Heart right ventricle (tissue), 16 donors: Measurements from ENCODE around the gene MARF1. TPM values are rescaled to one million over a fixed set of nuclear protein-coding genes. Genes with fewer than 3 reads are reported as not detected.
A peak's percentile ranks its signal among the peaks of the same experiment; 100 is the strongest.

Experiments used
- ATAC-seq, 8 donors: fragments of 200-7000 bp; cut with Tn5 transposase; one replicate each; pipeline ENCODE4 v1.9.1; 2020; ENCODE audit warnings: mild to moderate bottlenecking in 8 of 8, moderate library complexity in 8 of 8, moderate number of reproducible peaks in 1 of 8
- DNase-seq, 2 donors: peaks; one replicate each; pipeline ENCODE4 v3.0.0-alpha.2; 2020
- H3K27ac ChIP-seq, 10 donors: fragments of 200-600 bp; sonication (generic) in 2 of 10; one replicate each; pipeline versions ENCODE4 v1.5.0 to v1.8.0; 2020 to 2022; ENCODE audit warnings: mild to moderate bottlenecking in 3 of 10
- H3K27me3 ChIP-seq, 7 donors: fragments of 200-600 bp; one replicate each; pipeline ENCODE4 v1.8.0; 2021 to 2022; ENCODE audit warnings: mild to moderate bottlenecking in 2 of 7
- H3K36me3 ChIP-seq, 9 donors: fragments of 200-600 bp; sonication (generic) in 1 of 9; one replicate each; pipeline versions ENCODE4 v1.5.0 to v1.8.0; 2020 to 2022; ENCODE audit warnings: mild to moderate bottlenecking in 2 of 9
- H3K4me1 ChIP-seq, 9 donors: fragments of 200-600 bp; sonication (generic) in 1 of 9; one replicate each; pipeline versions ENCODE4 v1.5.0 to v1.8.0; 2020 to 2022; ENCODE audit warnings: mild to moderate bottlenecking in 4 of 9
- H3K4me3 ChIP-seq, 10 donors: fragments of 200-600 bp; sonication (generic) in 2 of 10; one replicate each; pipeline versions ENCODE4 v1.5.0 to v1.8.0; 2020 to 2022; ENCODE audit warnings: mild to moderate bottlenecking in 7 of 10, moderate library complexity in 2 of 10
- H3K9me3 ChIP-seq, 11 donors: fragments of 200-600 bp in 10 of 11; sonication (generic) in 2 of 11; one replicate each; pipeline versions ENCODE4 v1.5.0 to v1.8.0; 2013 to 2022; ENCODE audit warnings: mild to moderate bottlenecking in 2 of 11, control low read depth in 1 of 11, moderate library complexity in 1 of 11
- CTCF ChIP-seq, 9 donors: fragments of 200-600 bp; sonication (generic) in 2 of 9; IDR thresholded peaks; one replicate each; pipeline versions ENCODE4 v1.5.0 to v1.8.0; 2021 to 2022; ENCODE audit warnings: antibody characterized with exemption in 9 of 9, mild to moderate bottlenecking in 5 of 9, moderate library complexity in 1 of 9
- WGBS, 2 donors: extraction: QIAGEN DNeasy Blood & Tissue Kit; methylation state at CpG; one replicate each; pipeline ENCODE4 v1.1.7; 2013; ENCODE audit warnings: inconsistent platforms in 1 of 2; 5-methylcytosine and 5-hydroxymethylcytosine counted together
- intact Hi-C, 10 donors: fragments of 100-400 bp; cut with DNase I; formaldehyde crosslinking; loops; one replicate each; pipeline versions ENCODE4 v1.11.1 to v1.14.2; 2022
- polyA plus RNA-seq, 2 donors: library from polyadenylated mRNA; stranded (reverse); fragments of 200-250 nt; gene quantifications; one replicate each; pipeline ENCODE4 v1.2.3, GENCODE V29; 2013
- total RNA-seq, 10 donors: library from RNA; stranded (reverse); fragmentation: NEBNext Ultra II Directional in 3 of 10; extraction: Animal tissue kit (Norgen Biotek cat#: 25700) in 3 of 10; gene quantifications; one replicate each; pipeline versions ENCODE4 v1.2.1 to v1.2.4, GENCODE V29; 2021 to 2023
- donor health status: Arrhythmogenic right ventricular cardiomyopathy.
- donor health status: ischemic (EF 13 %, LVEDD 7.1; RV severe dilation, severe dysfunction).
- donor health status: healthy with polysubstance abuse.
- donor health status: DM: no; HTN: yes; CAD: no.
- donor health status: DM: no; HTN: no; CAD: no.
- donor health status: ischemic (EF 25% LVEDD 6.9; RV normal size, moderate dysfunction).
- donor health status: ischemic (EF 25% LVEDD 5.7; RV mildly dilated, moderate dysfunction).
- donor health status: healthy.
- donor health status: DM: yes; HTN: yes; CAD: no.
- donor health status: Ischemic cardiomyopathy.
- donor health status: ischemic (EF 35%, LVEDD 5.7; RV mildly dilated, moderate dysfunction).
- donor health status: nonischemic (EF 11% LVEDD 7.7; RV severe dilation, severe dysfunction).
- donor health status: DM: yes; HTN: yes; CAD: no.
- donor health status: PGD.
- donor health status: ischemic (EF 29% LVEDD 5.4; RV normal size, mild dysfunction).
- donor health status: nonischemic (EF 23%, LVEDD 6.1; RV moderate dilation, normal function).

Gene MARF1
- total and polyA plus RNA-seq, 12 donors, result 9.6 to 59.1 (median 42.7) TPM

- intact Hi-C loops, result no loop called here
- Histone ChIP-seq H3K4me3 (no peak overlapping the region), H3K36me3 (peaks cover 3 to 93% (median 64%) of the 10 kb centered on the region in 9 donors), H3K9me3 (no peaks in the 10 kb centered on the region), H3K4me1 (peaks cover 0 to 23% (median 0%) of the 10 kb centered on the region in 9 donors), H3K27ac (no peak overlapping the region), H3K27me3 (no peaks in the 10 kb centered on the region)
- WGBS, 2 donors, result 77 to 78% methylated on average over 6 of the region's 6 CpGs
- TF ChIP-seq CTCF (IDR thresholded peaks at IDR 0.05), result no peak
- no peak for DNase-seq
- no peak for ATAC-seq
These were observed 45.8 kb downstream of the MARF1 start for GRCh38 chr16:15597135-15597534.

GRCh38 chr16:15594711-15595320 is 48.1 kb downstream of the MARF1 start:
- peaks cover 0 to 72% (median 42%) of the 10 kb centered on the region in 9 donors for H3K36me3 ChIP-seq
- intact Hi-C loops, result no loop called here
- no peak overlapping the region for H3K4me3 ChIP-seq
- H3K27ac ChIP-seq, result peak overlapping the region in 1 of 10 donors; percentile 45
- ATAC-seq, result no peak
- H3K9me3 ChIP-seq, result no peaks in the 10 kb centered on the region
- peaks cover 0 to 44% (median 10%) of the 10 kb centered on the region in 9 donors for H3K4me1 ChIP-seq
- no peak for DNase-seq
- H3K27me3 ChIP-seq, result no peaks in the 10 kb centered on the region
- 84 to 87% methylated on average over 6 of the region's 6 CpGs for WGBS, 2 donors
- no peak for TF ChIP-seq CTCF (IDR thresholded peaks at IDR 0.05)

GRCh38 chr16:15593235-15593634 is 49.7 kb downstream of the MARF1 start:
- intact Hi-C loops, result no loop called here
- WGBS, 2 donors, result 91 to 93% methylated on average over 9 of the region's 9 CpGs
- no peaks in the 10 kb centered on the region for H3K9me3 ChIP-seq
- no peak for ATAC-seq
- no peaks in the 10 kb centered on the region for H3K27me3 ChIP-seq
- peaks cover 0 to 58% (median 10%) of the 10 kb centered on the region in 9 donors for H3K4me1 ChIP-seq
- no peak for DNase-seq
- peaks cover 0 to 71% (median 33%) of the 10 kb centered on the region in 9 donors for H3K36me3 ChIP-seq
- no peak for TF ChIP-seq CTCF (IDR thresholded peaks at IDR 0.05)
- H3K27ac ChIP-seq, result peak overlapping the region in 3 of 10 donors; percentile 15 to 96 (median 35)
- no peak overlapping the region for H3K4me3 ChIP-seq

GRCh38 chr16:15592324-15592723 is 50.6 kb downstream of the MARF1 start:
- Histone ChIP-seq H3K27ac (peak overlapping the region in 3 of 10 donors; percentile 10 to 96 (median 39)), H3K4me3 (no peak overlapping the region), H3K9me3 (no peaks in the 10 kb centered on the region), H3K4me1 (peaks cover 0 to 58% (median 10%) of the 10 kb centered on the region in 9 donors), H3K27me3 (no peaks in the 10 kb centered on the region), H3K36me3 (peaks cover 0 to 71% (median 24%) of the 10 kb centered on the region in 9 donors)
- WGBS, 2 donors, result 85% methylated on average over 9 of the region's 9 CpGs
- no peak for TF ChIP-seq CTCF (IDR thresholded peaks at IDR 0.05)
- DNase-seq (no peak), ATAC-seq (no peak)
- intact Hi-C loops, result no loop called here
